ENCODE data around the gene RNF8.

RNF8 gene

DNA sequence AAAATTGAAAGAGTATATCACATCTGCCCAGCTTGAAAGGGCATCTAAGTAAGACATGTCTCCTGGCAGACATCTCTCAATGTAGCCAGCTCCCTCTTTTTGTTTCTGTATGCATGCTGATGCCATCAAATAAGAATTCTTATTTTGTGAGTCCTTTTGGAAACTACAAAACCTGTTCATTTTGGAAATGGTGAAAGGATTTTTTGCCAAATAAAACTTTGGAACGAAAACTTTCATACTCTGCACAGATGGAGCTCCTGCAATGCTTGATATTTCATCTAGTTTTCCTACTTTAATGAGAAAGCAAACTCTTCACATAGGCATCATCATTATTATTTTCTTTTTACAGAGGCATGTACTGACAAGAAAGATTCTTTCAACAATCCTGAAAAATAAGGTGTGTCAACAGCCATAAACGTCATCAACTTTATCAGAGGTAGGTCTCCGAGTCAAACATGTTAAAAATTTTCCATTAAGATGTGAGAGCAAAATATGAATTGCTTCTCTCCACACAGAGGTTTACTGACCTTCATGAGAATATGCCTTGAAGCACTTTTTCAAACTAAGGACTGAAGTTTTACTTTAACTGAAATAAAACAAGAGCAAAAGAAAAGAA is 53.1 kb downstream of the RNF8 start:
- TF ChIP-seq, protein P1, sequence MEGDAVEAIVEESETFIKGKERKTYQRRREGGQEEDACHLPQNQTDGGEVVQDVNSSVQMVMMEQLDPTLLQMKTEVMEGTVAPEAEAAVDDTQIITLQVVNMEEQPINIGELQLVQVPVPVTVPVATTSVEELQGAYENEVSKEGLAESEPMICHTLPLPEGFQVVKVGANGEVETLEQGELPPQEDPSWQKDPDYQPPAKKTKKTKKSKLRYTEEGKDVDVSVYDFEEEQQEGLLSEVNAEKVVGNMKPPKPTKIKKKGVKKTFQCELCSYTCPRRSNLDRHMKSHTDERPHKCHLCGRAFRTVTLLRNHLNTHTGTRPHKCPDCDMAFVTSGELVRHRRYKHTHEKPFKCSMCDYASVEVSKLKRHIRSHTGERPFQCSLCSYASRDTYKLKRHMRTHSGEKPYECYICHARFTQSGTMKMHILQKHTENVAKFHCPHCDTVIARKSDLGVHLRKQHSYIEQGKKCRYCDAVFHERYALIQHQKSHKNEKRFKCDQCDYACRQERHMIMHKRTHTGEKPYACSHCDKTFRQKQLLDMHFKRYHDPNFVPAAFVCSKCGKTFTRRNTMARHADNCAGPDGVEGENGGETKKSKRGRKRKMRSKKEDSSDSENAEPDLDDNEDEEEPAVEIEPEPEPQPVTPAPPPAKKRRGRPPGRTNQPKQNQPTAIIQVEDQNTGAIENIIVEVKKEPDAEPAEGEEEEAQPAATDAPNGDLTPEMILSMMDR (IDR thresholded peaks at IDR 0.05; ENCODE audit: extremely low read depth, insufficient read depth, missing control alignments), result no peak
- in situ Hi-C loops (cut with MboI; ENCODE audit: low pct_unique_long_range_greater_than_20kb, low sequenced_read_pairs, unreplicated experiment), result no loop called here
- DNase-seq (ENCODE audit: low spot score), result no peak

DNA sequence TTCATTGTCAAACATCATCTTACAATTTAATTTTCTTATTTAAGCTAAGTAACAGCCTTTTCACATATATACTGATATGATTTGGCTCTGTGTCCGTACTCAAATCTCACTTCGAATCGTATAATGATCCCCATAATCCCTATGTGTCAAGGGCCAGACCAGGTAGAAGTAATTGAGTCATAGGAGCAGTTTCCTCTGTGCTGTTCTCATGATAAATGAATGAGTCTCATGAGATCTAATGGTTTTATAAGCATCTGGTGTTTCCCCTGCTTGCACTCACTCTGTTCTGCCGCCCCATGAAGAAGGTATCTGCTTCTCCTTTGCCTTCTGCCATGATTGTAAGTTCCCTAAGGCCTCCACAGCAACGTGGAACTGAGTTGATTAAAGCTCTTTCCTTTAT is 54.2 kb downstream of the RNF8 start:
- in situ Hi-C loops (cut with MboI; ENCODE audit: low pct_unique_long_range_greater_than_20kb, low sequenced_read_pairs, unreplicated experiment), result no loop called here
- no peak for DNase-seq (ENCODE audit: low spot score)
- TF ChIP-seq, protein P1 (IDR thresholded peaks at IDR 0.05; ENCODE audit: extremely low read depth, insufficient read depth, missing control alignments), result no peak

DNA sequence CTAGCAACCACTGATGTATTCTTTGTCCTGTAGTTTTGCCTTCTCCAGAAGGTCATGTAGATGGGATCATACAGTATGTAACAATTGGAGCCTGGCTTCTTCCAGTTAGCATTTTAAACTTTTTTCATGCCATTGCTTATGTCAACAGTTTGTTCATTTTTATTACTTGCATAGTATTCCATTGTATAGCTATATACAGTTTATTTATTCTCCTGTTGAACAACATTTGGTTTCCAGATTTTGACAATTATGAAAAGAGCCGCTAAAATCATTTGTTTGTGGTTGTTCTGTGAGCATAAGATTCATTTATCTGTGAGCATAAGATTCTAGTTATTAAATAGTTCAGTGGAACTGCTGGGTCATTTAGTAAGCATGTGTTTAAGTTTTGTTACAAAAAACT is 55.7 kb downstream of the RNF8 start:
- DNase-seq (ENCODE audit: low spot score), result no peak
- in situ Hi-C loops (cut with MboI; ENCODE audit: low pct_unique_long_range_greater_than_20kb, low sequenced_read_pairs, unreplicated experiment), result no loop called here
- TF ChIP-seq, protein P1 (IDR thresholded peaks at IDR 0.05; ENCODE audit: extremely low read depth, insufficient read depth, missing control alignments), result no peak

DNA sequence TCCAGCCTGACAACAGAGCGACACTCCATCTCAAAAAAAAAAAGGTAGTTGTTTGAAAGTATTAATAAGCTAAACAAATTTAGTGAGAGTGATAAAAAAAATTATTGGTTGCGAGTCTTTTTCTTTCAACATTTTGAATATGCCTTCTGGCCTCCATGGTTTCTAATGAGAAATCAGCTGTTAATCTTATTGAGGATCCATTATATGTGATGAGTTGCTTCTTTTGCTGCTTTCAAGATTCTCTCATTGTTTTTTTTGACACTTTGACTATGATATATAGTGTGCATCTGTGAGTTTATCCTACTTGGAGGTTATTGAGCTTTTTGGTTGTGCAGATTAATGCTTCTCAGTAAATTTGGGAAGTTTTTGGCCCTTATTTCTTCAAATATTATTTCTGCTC is 63.6 kb downstream of the RNF8 start:
- TF ChIP-seq, protein P1 (IDR thresholded peaks at IDR 0.05; ENCODE audit: extremely low read depth, insufficient read depth, missing control alignments), result no peak
- no peak for DNase-seq (ENCODE audit: low spot score)
- in situ Hi-C loops (cut with MboI; ENCODE audit: low pct_unique_long_range_greater_than_20kb, low sequenced_read_pairs, unreplicated experiment), result no loop called here

DNA sequence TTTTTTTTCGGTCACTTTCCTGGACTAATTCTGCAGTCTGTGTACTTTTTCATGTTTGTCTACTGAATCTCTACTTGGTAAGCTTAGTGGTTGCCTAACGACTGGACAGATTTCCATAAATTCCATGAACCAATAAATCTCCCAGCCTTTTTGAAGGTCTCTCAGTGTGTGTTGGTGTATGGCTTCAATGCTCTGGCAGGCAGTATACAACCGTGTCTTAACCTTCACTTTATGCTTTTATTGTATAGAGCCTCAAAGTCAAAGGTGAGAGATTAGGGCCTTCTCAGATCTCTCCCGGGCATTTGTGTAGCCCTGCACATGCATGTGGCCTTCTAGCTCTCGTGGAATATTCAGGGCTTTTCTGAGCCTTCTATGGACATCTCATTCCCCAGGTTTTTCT is 64.9 kb downstream of the RNF8 start:
- in situ Hi-C loops (cut with MboI; ENCODE audit: low pct_unique_long_range_greater_than_20kb, low sequenced_read_pairs, unreplicated experiment), result no loop called here
- TF ChIP-seq, protein P1 (IDR thresholded peaks at IDR 0.05; ENCODE audit: extremely low read depth, insufficient read depth, missing control alignments), result no peak
- DNase-seq (ENCODE audit: low spot score), result no peak

DNA sequence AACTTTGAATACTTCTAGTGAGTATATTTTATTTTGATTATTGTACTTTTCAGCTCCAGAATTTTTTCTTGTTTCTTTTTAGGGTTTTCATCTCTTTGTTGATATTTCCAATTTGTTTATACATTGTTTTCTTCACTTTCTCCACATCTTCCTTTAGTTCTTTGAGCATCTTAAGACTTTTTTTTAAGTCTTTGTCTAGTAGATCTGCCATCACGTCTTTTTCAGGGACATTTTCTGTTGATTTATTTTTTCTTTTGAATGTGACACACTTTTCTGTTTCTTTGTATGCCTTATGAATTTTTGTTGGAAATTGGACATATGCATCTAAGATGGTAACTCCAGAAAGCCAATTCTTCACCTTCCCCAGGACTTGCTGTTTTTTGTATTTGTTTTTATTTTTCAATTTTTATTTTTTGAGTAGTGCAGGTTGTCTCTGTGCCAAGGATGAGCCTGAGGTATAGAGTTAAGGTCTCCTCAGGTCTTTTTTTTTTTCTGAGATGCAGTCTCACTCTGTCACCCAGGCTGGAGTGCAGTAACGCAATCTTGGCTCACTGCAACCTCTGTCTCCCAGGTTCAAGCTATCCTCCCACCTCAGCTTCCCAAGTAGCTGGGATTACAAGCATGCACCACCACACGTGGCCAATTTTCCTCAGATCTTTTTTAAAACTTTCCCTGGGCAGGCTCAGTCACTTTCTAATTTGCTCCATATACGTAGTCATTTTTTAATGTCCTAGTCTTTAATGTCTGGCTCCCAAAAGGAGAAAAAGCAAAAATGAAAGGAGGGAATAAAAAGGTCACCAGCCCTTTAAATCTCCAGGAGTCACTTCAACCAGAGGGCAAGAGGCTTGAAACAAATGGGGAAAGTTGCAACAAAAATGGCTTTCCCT is 72.5 kb downstream of the RNF8 start:
- DNase-seq (ENCODE audit: low spot score), result no peak
- TF ChIP-seq, protein P1 (IDR thresholded peaks at IDR 0.05; ENCODE audit: extremely low read depth, insufficient read depth, missing control alignments), result no peak
- in situ Hi-C loops (cut with MboI; ENCODE audit: low pct_unique_long_range_greater_than_20kb, low sequenced_read_pairs, unreplicated experiment), result no loop called here
